ENCODE results near the gene CELF4. TPM values are rescaled to one million over a fixed set of nuclear protein-coding genes. Genes with fewer than 3 reads are reported as not detected.

The CELF4 gene
- total and polyA plus RNA-seq, 10 donors: 0.46 to 3.5 (median 0.78) TPM

DNA sequence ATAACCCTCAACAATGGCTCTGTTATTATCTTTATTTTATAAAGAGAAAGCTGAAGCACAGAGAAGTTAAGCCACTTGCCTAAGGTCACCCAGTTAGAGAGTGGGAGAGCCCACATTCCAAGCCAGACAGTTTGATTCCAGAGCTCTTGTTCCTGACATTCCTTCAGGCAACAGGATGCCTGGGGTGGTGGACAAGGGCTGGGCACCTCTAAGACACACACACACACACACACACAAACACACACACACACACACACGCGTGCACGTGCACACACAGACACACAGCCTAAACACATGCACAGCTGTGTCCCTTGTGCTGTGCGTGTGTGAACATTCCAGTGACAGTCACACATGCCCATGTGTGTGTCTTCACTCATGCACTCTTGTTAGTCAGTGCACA lies 26.4 kb downstream of the CELF4 start:
- WGBS, 5 donors: 82 to 95% (median 90%) methylated on average over 4 of the region's 4 CpGs
- DNase-seq: peak; percentile 56
- Histone ChIP-seq H3K27me3 (replicated peaks in 1 of 7) (peaks cover 0 to 50% (median 6%) of the 10 kb centered on the region in 7 donors), H3K27ac (no peak overlapping the region), H3K36me3 (no peaks in the 10 kb centered on the region), H3K4me3 (no peak overlapping the region), H3K9me3 (no peaks in the 10 kb centered on the region), H3K4me1 (peaks cover 0 to 9% (median 0%) of the 10 kb centered on the region in 6 donors)
- intact Hi-C loops (cut with DNase I; ENCODE audit: low total_unique reads): loop anchor here (5.0 kb wide), 1 partner anchor 152 kb away; no protein-coding TSS in a partner anchor
- TF ChIP-seq POLR2A (IDR thresholded peaks at IDR 0.05) (no peak), POLR2AphosphoS5 (IDR thresholded peaks at IDR 0.05) (no peak)
- TF ChIP-seq, protein P1, sequence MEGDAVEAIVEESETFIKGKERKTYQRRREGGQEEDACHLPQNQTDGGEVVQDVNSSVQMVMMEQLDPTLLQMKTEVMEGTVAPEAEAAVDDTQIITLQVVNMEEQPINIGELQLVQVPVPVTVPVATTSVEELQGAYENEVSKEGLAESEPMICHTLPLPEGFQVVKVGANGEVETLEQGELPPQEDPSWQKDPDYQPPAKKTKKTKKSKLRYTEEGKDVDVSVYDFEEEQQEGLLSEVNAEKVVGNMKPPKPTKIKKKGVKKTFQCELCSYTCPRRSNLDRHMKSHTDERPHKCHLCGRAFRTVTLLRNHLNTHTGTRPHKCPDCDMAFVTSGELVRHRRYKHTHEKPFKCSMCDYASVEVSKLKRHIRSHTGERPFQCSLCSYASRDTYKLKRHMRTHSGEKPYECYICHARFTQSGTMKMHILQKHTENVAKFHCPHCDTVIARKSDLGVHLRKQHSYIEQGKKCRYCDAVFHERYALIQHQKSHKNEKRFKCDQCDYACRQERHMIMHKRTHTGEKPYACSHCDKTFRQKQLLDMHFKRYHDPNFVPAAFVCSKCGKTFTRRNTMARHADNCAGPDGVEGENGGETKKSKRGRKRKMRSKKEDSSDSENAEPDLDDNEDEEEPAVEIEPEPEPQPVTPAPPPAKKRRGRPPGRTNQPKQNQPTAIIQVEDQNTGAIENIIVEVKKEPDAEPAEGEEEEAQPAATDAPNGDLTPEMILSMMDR (IDR thresholded peaks at IDR 0.05 in 8 of 11, conservative IDR thresholded peaks at IDR 0.05 in 3 of 11): no peak

DNA sequence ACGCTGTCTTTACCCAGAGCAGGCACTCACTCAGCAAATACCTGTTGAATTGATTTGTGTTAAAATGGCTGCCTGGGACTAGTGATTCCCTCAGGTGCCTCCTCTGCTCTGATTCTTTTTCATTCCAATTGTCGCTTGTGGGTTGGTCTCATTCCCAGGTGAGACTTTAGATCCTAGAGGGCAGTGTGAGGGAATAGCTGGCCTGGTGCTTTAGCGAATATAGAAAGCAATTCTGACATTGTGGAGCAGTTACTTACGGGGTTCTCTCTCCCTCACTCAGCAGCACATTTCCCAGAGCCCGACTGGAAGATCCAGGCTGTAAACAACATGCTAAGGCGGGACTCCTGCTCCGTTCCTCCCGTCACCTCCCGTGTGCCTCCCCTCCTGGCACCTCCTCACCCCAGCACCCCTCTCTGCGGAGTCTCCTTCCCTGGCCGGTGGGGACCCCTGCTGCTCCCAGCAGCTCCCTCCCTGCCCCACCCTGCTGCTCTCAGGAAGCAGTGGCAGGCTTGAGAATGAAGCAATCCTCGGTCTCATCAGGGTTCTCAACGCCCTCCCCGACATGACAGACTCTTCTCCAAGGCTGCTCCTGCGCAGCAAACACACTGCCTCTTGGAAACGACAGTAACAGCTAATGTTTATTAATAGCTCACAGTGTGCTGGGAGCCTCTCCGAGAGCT lies 26.9 kb downstream of the CELF4 start:
- DNase-seq: peak; percentile 56
- H3K4me3 ChIP-seq: no peak overlapping the region
- intact Hi-C loops (cut with DNase I; ENCODE audit: low total_unique reads): loop anchor here (5.0 kb wide), 1 partner anchor 151 kb away; no protein-coding TSS in a partner anchor
- peaks cover 0 to 9% (median 0%) of the 10 kb centered on the region in 6 donors for H3K4me1 ChIP-seq
- TF ChIP-seq, protein P1 (IDR thresholded peaks at IDR 0.05 in 8 of 11, conservative IDR thresholded peaks at IDR 0.05 in 3 of 11): no peak
- no peak for TF ChIP-seq POLR2A (IDR thresholded peaks at IDR 0.05)
- TF ChIP-seq POLR2AphosphoS5 (IDR thresholded peaks at IDR 0.05): no peak
- no peak overlapping the region for H3K27ac ChIP-seq
- H3K27me3 ChIP-seq (replicated peaks in 1 of 7): peaks cover 0 to 50% (median 6%) of the 10 kb centered on the region in 7 donors
- H3K36me3 ChIP-seq: no peaks in the 10 kb centered on the region
- 30 to 39% (median 35%) methylated on average over 17 of the region's 17 CpGs for WGBS, 5 donors
- no peaks in the 10 kb centered on the region for H3K9me3 ChIP-seq

DNA sequence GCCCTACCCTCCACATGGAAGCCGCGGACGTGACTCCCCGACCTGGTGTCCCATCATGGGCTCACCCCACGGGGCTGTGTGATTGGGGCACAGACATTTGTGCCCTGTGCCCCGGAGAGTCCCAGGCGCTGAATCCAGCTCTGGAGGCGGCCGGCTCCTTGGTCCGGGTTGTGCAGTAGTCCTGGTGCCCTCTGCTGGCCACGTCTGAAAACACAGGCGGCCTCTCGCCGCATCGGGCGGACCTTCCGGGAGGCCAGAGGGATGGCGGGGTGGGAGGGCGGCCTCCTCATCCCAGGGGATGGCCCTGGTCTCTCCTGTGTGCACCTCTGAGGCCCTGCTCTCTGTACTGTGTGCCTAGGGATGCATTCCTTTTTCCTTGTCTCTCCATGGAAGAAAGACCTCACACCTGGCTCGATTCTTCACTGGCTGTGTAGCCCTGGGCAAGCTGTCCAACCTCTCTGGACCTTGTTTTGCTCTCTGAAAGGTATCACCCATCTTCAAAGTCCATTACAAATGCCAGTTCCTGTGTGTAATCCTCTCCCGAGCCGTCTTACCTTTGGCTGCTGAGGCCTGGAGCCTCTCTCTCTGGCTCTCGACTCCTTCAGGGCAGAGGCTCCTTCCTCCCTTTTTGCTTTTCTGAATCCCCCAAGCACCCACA lies 27.6 kb downstream of the CELF4 start:
- Histone ChIP-seq H3K4me1 (peaks cover 0 to 9% (median 0%) of the 10 kb centered on the region in 6 donors), H3K27me3 (replicated peaks in 1 of 7) (peaks cover 0 to 53% (median 6%) of the 10 kb centered on the region in 7 donors), H3K36me3 (no peaks in the 10 kb centered on the region), H3K27ac (no peak overlapping the region), H3K9me3 (no peaks in the 10 kb centered on the region), H3K4me3 (no peak overlapping the region)
- DNase-seq: peak; percentile 85
- no peak for TF ChIP-seq POLR2A (IDR thresholded peaks at IDR 0.05)
- TF ChIP-seq POLR2AphosphoS5 (IDR thresholded peaks at IDR 0.05): no peak
- TF ChIP-seq, protein P1 (IDR thresholded peaks at IDR 0.05 in 8 of 11, conservative IDR thresholded peaks at IDR 0.05 in 3 of 11): peak; percentile 14 to 87 (median 73)
- intact Hi-C loops (cut with DNase I; ENCODE audit: low total_unique reads): loop anchor here (5.0 kb wide), 1 partner anchor 151 kb away; no protein-coding TSS in a partner anchor
- WGBS, 5 donors: 17 to 38% (median 19%) methylated on average over 9 to 23 of the region's 23 CpGs

DNA sequence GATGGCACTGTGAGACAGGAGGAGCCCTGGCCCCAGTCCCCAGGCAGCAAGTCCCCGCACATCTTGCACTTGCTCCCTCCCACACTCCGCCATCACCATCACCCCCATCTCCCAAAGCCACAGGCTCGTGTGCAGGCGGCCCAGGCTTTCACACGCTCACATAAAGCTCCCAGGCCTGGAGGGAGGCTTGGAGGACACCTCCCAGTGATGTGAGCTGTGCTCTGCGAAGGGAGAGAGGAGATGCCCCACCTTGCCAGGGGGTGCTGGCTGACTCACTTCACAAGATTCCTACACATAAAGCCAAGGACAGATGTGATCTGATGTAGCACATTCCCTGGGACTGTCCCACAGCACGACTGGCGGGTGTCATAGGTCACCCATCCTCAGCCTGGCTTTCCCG lies 28.9 kb downstream of the CELF4 start:
- intact Hi-C loops (cut with DNase I; ENCODE audit: low total_unique reads): loop anchor here (5.0 kb wide), 1 partner anchor 149 kb away; no protein-coding TSS in a partner anchor

More for the DNA sequence above, 28.9 kb downstream of the CELF4 start:
- TF ChIP-seq, protein P1 (IDR thresholded peaks at IDR 0.05 in 8 of 11, conservative IDR thresholded peaks at IDR 0.05 in 3 of 11): no peak
- TF ChIP-seq POLR2A (IDR thresholded peaks at IDR 0.05) (no peak), POLR2AphosphoS5 (IDR thresholded peaks at IDR 0.05) (no peak)
- no peak overlapping the region for H3K27ac ChIP-seq
- peak; percentile 58 for DNase-seq
- H3K4me3 ChIP-seq: no peak overlapping the region
- 78 to 92% (median 82%) methylated on average over 9 of the region's 9 CpGs for WGBS, 5 donors
- peaks cover 0 to 61% (median 6%) of the 10 kb centered on the region in 7 donors for H3K27me3 ChIP-seq (replicated peaks in 1 of 7)
- peaks cover 0 to 9% (median 0%) of the 10 kb centered on the region in 6 donors for H3K4me1 ChIP-seq
- H3K36me3 ChIP-seq: no peaks in the 10 kb centered on the region
- no peaks in the 10 kb centered on the region for H3K9me3 ChIP-seq

All from spleen (tissue), 11 donors.